H9 (cell line): ENCODE measurements around the gene GPN3. TPM values are rescaled to one million over a fixed set of nuclear protein-coding genes. Genes with fewer than 3 reads are reported as not detected.

Experiments used
- DNase-seq: peaks from one replicate; pipeline ENCODE4 v3.0.0-alpha.2; 2017
- H2AFZ ChIP-seq: one replicate; pipeline ENCODE4 v1.6.1; 2013; ENCODE audit warnings: mild to moderate bottlenecking, low read length, control low read depth, moderate library complexity
- H2AK5ac ChIP-seq: 2 replicates; pipeline ENCODE4 v1.6.1; 2013; ENCODE audit warnings: low read length, control low read depth, mixed read lengths; ENCODE audit not compliant: insufficient read length
- H2BK120ac ChIP-seq: one replicate; pipeline ENCODE4 v1.6.1; 2013; ENCODE audit warnings: low read depth, mild to moderate bottlenecking, low read length, control low read depth, inconsistent platforms; ENCODE audit not compliant: poor library complexity, severe bottlenecking
- H2BK12ac ChIP-seq: 2 replicates; pipeline ENCODE4 v1.6.1; 2013; ENCODE audit warnings: low read length, control low read depth, mixed read lengths, low read depth; ENCODE audit not compliant: insufficient read length
- H2BK15ac ChIP-seq: 2 replicates; pipeline ENCODE4 v1.6.1; 2013; ENCODE audit warnings: low read depth, low read length, control low read depth
- H2BK20ac ChIP-seq: one replicate; pipeline ENCODE4 v1.6.1; 2013; ENCODE audit warnings: low read depth, mild to moderate bottlenecking, low read length, control low read depth, inconsistent platforms; ENCODE audit not compliant: poor library complexity, severe bottlenecking
- H2BK5ac ChIP-seq: 2 replicates; pipeline ENCODE4 v1.6.1; 2013; ENCODE audit warnings: low read length, control low read depth, mixed read lengths; ENCODE audit not compliant: insufficient read length
- H3K14ac ChIP-seq: 2 replicates; pipeline ENCODE4 v1.6.1; 2013; ENCODE audit warnings: low read length, control low read depth; ENCODE audit not compliant: insufficient read depth
- H3K18ac ChIP-seq: 2 replicates; pipeline ENCODE4 v1.6.1; 2013; ENCODE audit warnings: low read depth, mild to moderate bottlenecking, mixed read lengths, low read length, control low read depth; ENCODE audit not compliant: insufficient read length
- H3K23ac ChIP-seq: 2 replicates; pipeline ENCODE4 v1.6.1; 2013; ENCODE audit warnings: low read length, control low read depth, mixed read lengths, low read depth; ENCODE audit not compliant: insufficient read length
- H3K23me2 ChIP-seq: 2 replicates; pipeline ENCODE4 v1.6.1; 2013; ENCODE audit warnings: low read depth, mild to moderate bottlenecking, mixed read lengths, low read length, control low read depth; ENCODE audit not compliant: insufficient read length, poor library complexity, severe bottlenecking
- H3K27ac ChIP-seq: 2 replicates; pipeline ENCODE4 v1.5.1; 2013; ENCODE audit warnings: low read length, control low read depth, mixed read lengths, low read depth; ENCODE audit not compliant: insufficient read length
- H3K27me3 ChIP-seq: 2 replicates; pipeline ENCODE4 v1.6.1; 2013; ENCODE audit warnings: low read length, control low read depth, inconsistent platforms; ENCODE audit not compliant: insufficient read depth
- H3K4ac ChIP-seq: 2 replicates; pipeline ENCODE4 v1.6.1; 2013; ENCODE audit warnings: low read depth, mild to moderate bottlenecking, control low read depth, inconsistent platforms, low read length, moderate library complexity
- H3K4me1 ChIP-seq: 2 replicates; pipeline ENCODE4 v1.6.1; 2013; ENCODE audit warnings: low read length, control low read depth, inconsistent platforms; ENCODE audit not compliant: insufficient read depth
- H3K4me2 ChIP-seq: 2 replicates; pipeline ENCODE4 v1.6.1; 2013; ENCODE audit warnings: low read length, control low read depth, mixed read lengths; ENCODE audit not compliant: insufficient read length, insufficient read depth
- H3K56ac ChIP-seq: 2 replicates; pipeline ENCODE4 v1.6.1; 2013; ENCODE audit warnings: low read depth, mild to moderate bottlenecking, mixed read lengths, low read length, control low read depth; ENCODE audit not compliant: insufficient read length
- H3K79me1 ChIP-seq: 2 replicates; pipeline ENCODE4 v1.6.1; 2013; ENCODE audit warnings: low read depth, mild to moderate bottlenecking, moderate library complexity, low read length, control low read depth, inconsistent platforms; ENCODE audit not compliant: insufficient read depth, poor library complexity, severe bottlenecking
- H3K79me2 ChIP-seq: 2 replicates; pipeline ENCODE4 v1.6.1; 2013; ENCODE audit warnings: low read length, control low read depth, inconsistent platforms; ENCODE audit not compliant: insufficient read depth
- H3K9ac ChIP-seq: 2 replicates; pipeline ENCODE4 v1.6.1; 2013; ENCODE audit warnings: low read length, control low read depth, mixed read lengths; ENCODE audit not compliant: insufficient read length; ENCODE audit errors: extremely low read depth
- H3K9me3 ChIP-seq: one replicate; pipeline ENCODE4 v1.6.1; 2013; ENCODE audit warnings: low read depth, low read length, inconsistent platforms; ENCODE audit not compliant: control insufficient read depth
- H3T11ph ChIP-seq: one replicate; pipeline ENCODE4 v1.6.1; 2013; ENCODE audit warnings: mild to moderate bottlenecking, low read length, control low read depth, inconsistent platforms
- H4K20me1 ChIP-seq: one replicate; pipeline ENCODE4 v1.6.1; 2013; ENCODE audit not compliant: control insufficient read depth, insufficient read length, insufficient read depth
- H4K5ac ChIP-seq: 2 replicates; pipeline ENCODE4 v1.6.1; 2013; ENCODE audit warnings: low read depth, mild to moderate bottlenecking, mixed read lengths, low read length, control low read depth; ENCODE audit not compliant: insufficient read length
- H4K8ac ChIP-seq: replicated peaks from 2 replicates; pipeline ENCODE4 v1.6.1; 2013; ENCODE audit warnings: low read length, control low read depth, mixed read lengths, low read depth; ENCODE audit not compliant: insufficient read length
- H4K91ac ChIP-seq: 2 replicates; pipeline ENCODE4 v1.6.1; 2013; ENCODE audit warnings: low read depth, mild to moderate bottlenecking, moderate library complexity, mixed read lengths, low read length, control low read depth; ENCODE audit not compliant: insufficient read length
- H3K27ac Mint-ChIP-seq, 3 experiments: 2 replicates in 2 of 3; 3 replicates in 1 of 3; pipeline ENCODE4 v1.8.0; 2020 to 2021; ENCODE audit warnings: mixed read lengths in 3 of 3, mild to moderate bottlenecking in 1 of 3, moderate library complexity in 1 of 3
- H3K27me3 Mint-ChIP-seq: 2 replicates; pipeline ENCODE4 v1.8.0; 2021; ENCODE audit warnings: low read depth, mild to moderate bottlenecking, moderate library complexity, mixed read lengths
- H3K36me3 Mint-ChIP-seq, 3 experiments: 2 replicates in 2 of 3; 3 replicates in 1 of 3; pipeline ENCODE4 v1.8.0; 2020 to 2021; ENCODE audit warnings: low read depth in 3 of 3, mixed read lengths in 3 of 3; ENCODE audit not compliant: insufficient read depth in 1 of 3
- H3K4me1 Mint-ChIP-seq, 2 experiments: 2 replicates each; pipeline ENCODE4 v1.8.0; 2020; ENCODE audit warnings: mixed read lengths in 2 of 2
- H3K4me3 Mint-ChIP-seq, 2 experiments: 2 replicates in 1 of 2; 3 replicates in 1 of 2; pipeline ENCODE4 v1.8.0; 2020 to 2021; ENCODE audit warnings: mild to moderate bottlenecking in 2 of 2, mixed read lengths in 2 of 2, moderate library complexity in 1 of 2
- H3K9me3 Mint-ChIP-seq, 2 experiments: 2 replicates in 1 of 2; 3 replicates in 1 of 2; pipeline ENCODE4 v1.8.0; 2020; ENCODE audit warnings: mild to moderate bottlenecking in 2 of 2, mixed read lengths in 2 of 2, moderate library complexity in 1 of 2
- CTCF ChIP-seq: fragments of 200-600 bp; sonication (generic); conservative IDR thresholded peaks from 3 replicates; pipeline ENCODE4 v1.8.0; 2021; ENCODE audit warnings: antibody characterized with exemption, mild to moderate bottlenecking
- WGBS: extraction: QIAGEN DNeasy Blood & Tissue Kit; methylation state at CpG from one replicate; pipeline ENCODE4 v1.1.7; 2013; ENCODE audit warnings: missing lambda C conversion rate, low lambda C conversion rate, mixed read lengths; ENCODE audit not compliant: insufficient read length; ENCODE audit errors: extremely low coverage; 5-methylcytosine and 5-hydroxymethylcytosine counted together
- long read RNA-seq: library from polyadenylated mRNA; unstranded; transcript quantifications from one replicate; pipeline ENCODE4 v2.0.0, GENCODE V29; 2020
- total RNA-seq: library from RNA; stranded (reverse); gene quantifications from 2 replicates; pipeline ENCODE4 v1.2.1, GENCODE V29; 2021

GPN3 gene
- total RNA-seq = 45.3 and 47.6 TPM in 2 replicates
- long read RNA-seq, transcript GPN3-201 (8 exons, 1,468 nt) = major isoform, 229 of 262 reads
- long read RNA-seq, transcript GPN3-202 (8 exons, 1,491 nt) = minor isoform, 8 of 262 reads
- long read RNA-seq, partial matches to known transcripts = 8 of 262 reads
- long read RNA-seq, other reads (novel, unspliced or antisense) = 16 of 262 reads

GRCh38 chr12:110468214-110469048, at the start of gene GPN3, which contains the start of gene FAM216A:
Gene GPN3 (minus strand): TSS chr12:110468257. CDS start chr12:110468203, 54 bp downstream.
Gene FAM216A (plus strand): TSS chr12:110468845. CDS start chr12:110468876, 31 bp downstream.
- peaks cover 12% of the 10 kb centered on the region; the same call in 1 of the 2 replicates for H3K79me2 ChIP-seq
- peaks cover 0 to 6% of the 10 kb centered on the region in 2 experiments; a peak in 2 of 5 replicates for H3K9me3 Mint-ChIP-seq

More at GRCh38 chr12:110468214-110469048, at the start of gene GPN3, which contains the start of gene FAM216A:
- Histone ChIP-seq H2BK5ac (no peak within 1 kb of the TSS), H3K23ac (no peak within 1 kb of the TSS), H3K9me3 (no peaks in the 10 kb centered on the region), H3K4me1 (peaks cover 3% of the 10 kb centered on the region; the same call in 1 of the 2 replicates), H3T11ph (no peak within 1 kb of the TSS), H3K18ac (peak within 1 kb of the TSS; percentile 84), H3K4me2 (peak within 1 kb of the TSS; percentile 95), H2AK5ac (no peak within 1 kb of the TSS), H3K14ac (peak within 1 kb of the TSS; percentile 96), H3K56ac (no peak within 1 kb of the TSS), H2BK15ac (no peak within 1 kb of the TSS), H3K27me3 (no peaks in the 10 kb centered on the region), H4K20me1 (no peaks in the 10 kb centered on the region), H2AFZ (no peak within 1 kb of the TSS), H3K23me2 (peaks cover 3% of the 10 kb centered on the region), H2BK120ac (peak within 1 kb of the TSS; percentile 70), H4K91ac (no peak within 1 kb of the TSS), H3K27ac (peak within 1 kb of the TSS; percentile 11), H4K8ac (no peak within 1 kb of the TSS), H3K4ac (no peak within 1 kb of the TSS; the same call in 1 of the 2 replicates), H3K9ac (peak within 1 kb of the TSS; percentile 83), H3K79me1 (no peaks in the 10 kb centered on the region), H2BK20ac (no peak within 1 kb of the TSS), H4K5ac (no peak within 1 kb of the TSS), H2BK12ac (no peak within 1 kb of the TSS)
- DNase-seq = peak; percentile 98
- Mint-ChIP-seq H3K4me3 (peak within 1 kb of the TSS; percentile 98 to 99), H3K27me3 (no peaks in the 10 kb centered on the region), H3K27ac (peak within 1 kb of the TSS; percentile 98 to 100 (median 100)), H3K36me3 (peaks cover 10 to 38% (median 26%) of the 10 kb centered on the region in 3 experiments), H3K4me1 (peaks cover 13 to 23% of the 10 kb centered on the region in 2 experiments)
- TF ChIP-seq CTCF = no peak
- no CpG with 5 or more reads among the region's 78 CpGs for WGBS
